GM12891 (cell line): Measurements from ENCODE around the gene ST14.

Source experiments
- PAX5 ChIP-seq: IDR thresholded peaks from 2 replicates; pipeline ENCODE4 v1.6.1; 2011; ENCODE audit warnings: low read length, moderate library complexity, mild to moderate bottlenecking; ENCODE audit not compliant: insufficient read depth, severe bottlenecking
- POLR2A ChIP-seq: IDR thresholded peaks from 2 replicates; pipeline ENCODE4 v1.6.1; 2011; ENCODE audit warnings: low read depth, low read length, control low read depth
- SPI1 ChIP-seq: IDR thresholded peaks from 2 replicates; pipeline ENCODE4 v1.6.1; 2011; ENCODE audit warnings: low read depth, low read length, control low read depth
- TAF1 ChIP-seq: IDR thresholded peaks from 2 replicates; pipeline ENCODE4 v1.6.1; 2011; ENCODE audit warnings: low read depth, low read length, control low read depth

DNA sequence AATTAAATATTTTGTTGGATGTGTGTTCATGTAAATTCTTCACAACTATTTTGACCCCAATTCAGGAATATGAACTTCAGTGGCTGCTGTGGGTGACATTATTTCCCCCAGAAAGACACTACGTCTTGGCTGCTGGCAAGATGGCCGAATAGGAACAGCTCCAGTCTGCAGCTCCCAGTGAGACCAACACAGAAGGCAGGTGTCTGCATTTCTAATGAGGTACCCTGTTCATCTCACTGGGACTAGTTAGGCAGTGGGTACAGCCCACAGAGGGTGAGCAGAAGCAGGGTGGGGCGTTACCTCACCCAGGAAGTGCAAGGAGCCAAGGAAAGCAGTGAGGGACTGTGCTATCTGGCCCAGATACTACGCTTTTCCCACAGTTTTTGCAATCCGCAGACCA lies 89.8 kb downstream of the ST14 start:
- no peak for TF ChIP-seq SPI1
- TF ChIP-seq POLR2A = no peak
- no peak for TF ChIP-seq TAF1
- TF ChIP-seq PAX5 = no peak
